Neuronal stem cell (in vitro differentiated cells): ENCODE measurements around the gene TFPT.

ENCODE experiments used
- DNase-seq: peaks from one replicate; pipeline ENCODE4 v3.0.0-alpha.2; 2013; ENCODE audit warnings: low spot score
- H2AFZ ChIP-seq: one replicate; pipeline ENCODE4 v1.6.1; 2013; ENCODE audit warnings: mild to moderate bottlenecking, low read length, inconsistent platforms
- H2AK5ac ChIP-seq: 2 replicates; pipeline ENCODE4 v1.6.1; 2013; ENCODE audit warnings: low read depth, mild to moderate bottlenecking, inconsistent platforms, low read length, moderate library complexity, mixed read lengths
- H2BK120ac ChIP-seq: 2 replicates; pipeline ENCODE4 v1.6.1; 2013; ENCODE audit warnings: low read depth, mild to moderate bottlenecking, inconsistent platforms, low read length, moderate library complexity, mixed read lengths
- H2BK12ac ChIP-seq: one replicate; pipeline ENCODE4 v1.6.1; 2013; ENCODE audit warnings: low read length, inconsistent platforms
- H2BK15ac ChIP-seq: 2 replicates; pipeline ENCODE4 v1.6.1; 2013; ENCODE audit warnings: mild to moderate bottlenecking, low read length, inconsistent platforms, mixed read lengths
- H2BK5ac ChIP-seq: one replicate; pipeline ENCODE4 v1.6.1; 2013; ENCODE audit warnings: inconsistent platforms, mild to moderate bottlenecking, low read length, moderate library complexity
- H3K14ac ChIP-seq: one replicate; pipeline ENCODE4 v1.6.1; 2013; ENCODE audit warnings: low read length, inconsistent platforms
- H3K18ac ChIP-seq: 2 replicates; pipeline ENCODE4 v1.6.1; 2013; ENCODE audit warnings: low read length, inconsistent platforms
- H3K23ac ChIP-seq: 2 replicates; pipeline ENCODE4 v1.6.1; 2013; ENCODE audit warnings: low read depth, mild to moderate bottlenecking, mixed read lengths, low read length, inconsistent platforms; ENCODE audit not compliant: poor library complexity
- H3K27ac ChIP-seq: replicated peaks from 3 replicates; pipeline ENCODE4 v1.5.1; 2013; ENCODE audit warnings: low read length, inconsistent platforms
- H3K27me3 ChIP-seq, 3 experiments: 2 replicates each; pipeline ENCODE4 v1.6.1; 2013; ENCODE audit warnings: low read length in 3 of 3, mild to moderate bottlenecking in 2 of 3, inconsistent platforms in 1 of 3, low read depth in 1 of 3, mixed read lengths in 1 of 3, moderate library complexity in 1 of 3; ENCODE audit not compliant: control insufficient read depth in 3 of 3, insufficient read depth in 3 of 3
- H3K36me3 ChIP-seq, 2 donors: replicated peaks in 1 of 2; 2 replicates each; pipeline ENCODE4 v1.6.1; 2013; ENCODE audit warnings: low read length in 2 of 2; ENCODE audit not compliant: control insufficient read depth in 2 of 2, insufficient read depth in 2 of 2
- H3K4ac ChIP-seq: 2 replicates; pipeline ENCODE4 v1.6.1; 2013; ENCODE audit warnings: inconsistent platforms, mild to moderate bottlenecking, low read length, moderate library complexity
- H3K4me1 ChIP-seq, 2 donors: 1 replicate in 1 of 2; 2 replicates in 1 of 2; pipeline ENCODE4 v1.6.1; 2013; ENCODE audit warnings: low read length in 2 of 2, low read depth in 1 of 2; ENCODE audit not compliant: control insufficient read depth in 2 of 2, insufficient read depth in 1 of 2
- H3K4me2 ChIP-seq: one replicate; pipeline ENCODE4 v1.6.1; 2013; ENCODE audit warnings: mild to moderate bottlenecking, low read length, inconsistent platforms; ENCODE audit not compliant: insufficient read depth, poor library complexity, severe bottlenecking
- H3K4me3 ChIP-seq, 2 donors: 2 replicates each; pipeline ENCODE4 v1.5.1; 2013; ENCODE audit warnings: low read length in 2 of 2, mild to moderate bottlenecking in 2 of 2, inconsistent platforms in 1 of 2, moderate library complexity in 1 of 2
- H3K79me1 ChIP-seq: one replicate; pipeline ENCODE4 v1.6.1; 2013; ENCODE audit warnings: low read depth, mild to moderate bottlenecking, inconsistent platforms, low read length, moderate library complexity
- H3K9ac ChIP-seq: one replicate; pipeline ENCODE4 v1.6.1; 2013; ENCODE audit warnings: mild to moderate bottlenecking, low read depth, low read length, inconsistent platforms; ENCODE audit not compliant: poor library complexity
- H3K9me3 ChIP-seq, 2 donors: replicated peaks in 1 of 2; 2 replicates each; pipeline versions ENCODE3 to v1.6.1; 2013; ENCODE audit warnings: low read length in 2 of 2, mild to moderate bottlenecking in 2 of 2, inconsistent platforms in 1 of 2, low read depth in 1 of 2, mixed read lengths in 1 of 2, moderate library complexity in 1 of 2; ENCODE audit not compliant: control insufficient read depth in 2 of 2, insufficient read depth in 1 of 2
- H4K8ac ChIP-seq: one replicate; pipeline ENCODE4 v1.6.1; 2013; ENCODE audit warnings: low read depth, mild to moderate bottlenecking, inconsistent platforms, low read length, moderate library complexity
- H4K91ac ChIP-seq: one replicate; pipeline ENCODE4 v1.6.1; 2013; ENCODE audit warnings: low read length, low read depth, mild to moderate bottlenecking, inconsistent platforms; ENCODE audit not compliant: poor library complexity
- WGBS, 2 donors: extraction: QIAGEN DNeasy Blood & Tissue Kit; methylation state at CpG; one replicate each; pipeline ENCODE4 v1.1.7; 2013; ENCODE audit warnings: missing lambda C conversion rate in 2 of 2, mixed read lengths in 1 of 2; ENCODE audit not compliant: insufficient read length in 2 of 2, insufficient replicate concordance in 1 of 2; ENCODE audit errors: extremely low coverage in 2 of 2; 5-methylcytosine and 5-hydroxymethylcytosine counted together

Gene TFPT

DNA sequence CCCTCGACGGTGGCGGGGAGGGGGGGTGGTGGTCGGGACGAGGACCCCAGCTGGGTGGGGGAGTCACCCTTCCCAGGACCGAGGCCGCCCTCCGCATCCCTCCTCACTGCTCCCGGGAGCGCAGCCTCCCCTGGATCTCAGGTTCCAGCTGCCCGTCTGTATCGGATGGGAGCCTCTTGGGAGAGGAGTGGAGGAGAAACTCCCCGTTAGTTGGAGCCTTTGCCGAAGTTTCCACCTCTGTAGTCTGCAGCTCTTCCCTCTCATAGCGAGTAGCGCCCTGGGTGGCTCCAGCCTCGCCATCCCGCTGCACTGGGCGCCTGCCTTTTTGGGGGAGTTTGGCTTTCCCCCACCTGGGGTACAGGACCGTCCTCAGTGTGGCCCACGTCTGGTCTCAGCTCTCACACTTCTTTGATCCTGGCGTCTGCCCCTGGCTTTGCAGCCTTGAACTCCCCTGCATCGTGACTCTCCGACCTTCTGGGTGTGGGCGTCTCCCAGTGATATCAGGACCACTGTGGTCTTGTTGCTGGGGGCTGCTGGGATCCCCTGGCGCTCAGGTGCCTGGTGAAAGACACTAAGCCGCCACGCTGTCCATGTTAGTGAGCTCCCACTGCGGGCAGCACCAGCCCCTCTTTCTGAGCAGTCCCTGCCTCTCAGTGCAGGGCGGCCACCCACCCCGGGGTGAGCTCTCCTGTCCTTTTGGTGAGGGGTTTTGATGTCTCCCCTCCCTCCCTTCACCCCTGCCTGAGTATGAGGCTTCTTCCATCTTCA lies 23.2 kb upstream of the TFPT start:
- peak overlapping the region; percentile 98 for H3K23ac ChIP-seq
- no peak overlapping the region for H2AFZ ChIP-seq
- no peak overlapping the region for H3K14ac ChIP-seq
- H3K36me3 ChIP-seq: peaks cover 33 to 50% of the 10 kb centered on the region in 2 donors
- no peak overlapping the region for H4K91ac ChIP-seq
- peak overlapping the region; percentile 84 for H3K4me2 ChIP-seq
- no peak overlapping the region for H2BK15ac ChIP-seq
- no peak overlapping the region for H2BK12ac ChIP-seq
- H3K18ac ChIP-seq: peak overlapping the region; percentile 99
- H4K8ac ChIP-seq: no peak overlapping the region
- H2BK120ac ChIP-seq: peak overlapping the region; percentile 72
- no peak for DNase-seq
- H3K27ac ChIP-seq: no peak overlapping the region
- H2AK5ac ChIP-seq: peak overlapping the region; percentile 95
- peak overlapping the region; percentile 95 for H3K9ac ChIP-seq
- H3K4ac ChIP-seq: no peak overlapping the region
- H3K9me3 ChIP-seq: peaks cover under 1 to 1% of the 10 kb centered on the region in 2 donors
- peak overlapping the region; percentile 96 for H2BK5ac ChIP-seq
- no peaks in the 10 kb centered on the region for H3K27me3 ChIP-seq
- H3K79me1 ChIP-seq: peaks cover 37% of the 10 kb centered on the region
- no CpG with 5 or more reads among the region's 31 CpGs for whole genome bisulfite sequencing, 2 donors
- H3K4me3 ChIP-seq: peak overlapping the region; percentile 68 to 90
- peaks cover 16% of the 10 kb centered on the region in 2 donors for H3K4me1 ChIP-seq

DNA sequence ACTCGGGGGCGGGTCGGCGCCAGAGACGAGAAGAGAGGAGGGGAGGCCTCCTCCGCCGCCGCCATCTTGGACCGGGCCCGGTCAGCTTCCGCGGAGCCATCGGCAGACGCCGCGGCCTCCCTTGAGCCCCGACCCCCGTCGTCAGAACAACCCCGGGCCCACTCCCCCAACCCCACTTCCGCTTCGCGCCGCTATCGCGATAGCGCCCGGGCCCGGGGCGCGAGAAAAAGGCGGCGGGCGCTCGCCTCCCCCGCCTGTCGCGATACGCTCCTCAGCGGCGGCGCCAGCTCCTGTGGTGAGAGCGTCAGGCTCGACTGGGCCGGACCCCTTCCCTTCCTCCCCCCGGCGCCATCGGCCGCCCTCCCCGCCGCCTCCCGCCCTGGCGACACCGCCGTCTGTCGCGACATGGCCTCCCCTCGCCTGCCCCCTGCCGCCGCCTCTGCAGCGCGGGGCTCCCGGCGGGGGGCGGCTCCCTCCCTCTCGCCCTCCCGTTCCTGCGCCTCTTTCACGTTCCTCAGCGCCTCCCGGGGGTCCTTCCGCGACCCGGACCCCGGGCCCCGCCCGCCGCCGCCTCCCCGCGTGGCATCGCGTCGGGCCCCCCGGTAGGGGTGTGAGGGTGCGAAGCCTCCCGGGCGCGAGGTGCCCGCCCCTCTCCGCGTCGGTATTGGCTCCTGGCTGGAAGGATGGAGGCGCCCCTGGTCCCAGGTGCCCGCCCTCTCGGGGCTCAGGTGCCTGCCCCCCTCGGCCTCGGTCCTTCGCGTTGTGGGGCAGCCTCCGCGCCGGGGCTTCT lies 22.4 kb upstream of the TFPT start, which contains the start of gene CNOT3:
CNOT3 (plus strand) TSS at position 64 of the 790 bp plus-strand sequence. CDS start 5,217 bp downstream, outside the sequence.
- no CpG with 5 or more reads among the region's 103 CpGs for WGBS, 2 donors
- Histone ChIP-seq H3K27ac (peak within 1 kb of the TSS; percentile 28), H3K18ac (peak within 1 kb of the TSS; percentile 99), H3K4me2 (peak within 1 kb of the TSS; percentile 84), H2BK120ac (peak within 1 kb of the TSS; percentile 72), H3K14ac (peak within 1 kb of the TSS; percentile 86), H2BK5ac (peak within 1 kb of the TSS; percentile 96), H3K27me3 (no peaks in the 10 kb centered on the region), H2AFZ (peak within 1 kb of the TSS; percentile 78), H4K8ac (no peak within 1 kb of the TSS), H3K9me3 (peaks cover 3% of the 10 kb centered on the region in 2 donors), H2BK15ac (peak within 1 kb of the TSS; percentile 32), H2AK5ac (peak within 1 kb of the TSS; percentile 95), H3K4me3 (peak within 1 kb of the TSS; percentile 68 to 90), H3K4ac (no peak within 1 kb of the TSS), H2BK12ac (no peak within 1 kb of the TSS), H3K23ac (peak within 1 kb of the TSS; percentile 98), H3K4me1 (peaks cover 16% of the 10 kb centered on the region in 2 donors), H3K79me1 (peaks cover 35% of the 10 kb centered on the region), H3K36me3 (peaks cover 25 to 42% of the 10 kb centered on the region in 2 donors), H3K9ac (peak within 1 kb of the TSS; percentile 95), H4K91ac (no peak within 1 kb of the TSS)
- DNase-seq: no peak

DNA sequence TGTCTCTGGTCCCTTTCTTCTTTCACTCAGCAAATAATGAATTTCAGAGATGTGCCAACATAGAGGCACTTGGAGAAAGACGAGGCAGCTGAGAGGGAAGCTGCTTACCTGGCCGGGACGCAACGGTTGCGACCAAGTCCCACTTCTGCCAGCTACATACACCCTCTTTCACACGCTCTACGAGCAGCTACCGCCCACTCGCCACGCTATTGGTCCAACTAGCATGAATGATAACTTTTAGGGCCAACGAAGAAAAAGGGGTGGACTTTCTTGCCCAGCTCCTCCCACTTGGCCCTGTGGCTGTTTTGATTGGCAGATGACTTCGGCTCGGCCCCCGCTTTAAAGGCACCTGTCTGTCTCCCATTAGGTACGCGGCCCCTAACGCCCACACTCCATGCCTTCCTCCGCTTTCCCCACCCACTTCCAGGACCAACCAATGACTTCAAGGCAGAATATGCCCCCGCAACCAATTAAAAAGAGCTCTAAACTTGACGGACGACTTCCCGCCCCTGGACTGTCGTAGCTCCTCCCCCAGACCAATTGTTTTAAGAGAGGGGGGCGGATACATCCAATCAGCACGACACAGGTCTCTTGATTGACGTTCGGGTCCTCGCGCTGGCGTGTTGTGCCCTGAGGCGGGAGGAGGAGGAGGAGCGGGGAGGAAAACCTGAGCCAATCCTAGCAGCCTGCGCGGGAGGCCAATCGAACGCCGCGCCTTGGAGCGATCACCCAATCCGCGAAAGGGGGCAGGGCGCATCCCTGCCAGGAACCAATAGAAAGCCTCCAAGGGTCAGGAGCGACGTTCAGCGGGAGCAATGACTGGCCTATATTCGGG lies 21.6 kb upstream of the TFPT start:
- H3K36me3 ChIP-seq: peaks cover 19 to 38% of the 10 kb centered on the region in 2 donors
- peak overlapping the region; percentile 68 to 81 for H3K4me3 ChIP-seq
- peak overlapping the region; percentile 28 for H3K27ac ChIP-seq
- peak overlapping the region; percentile 74 for H2AFZ ChIP-seq
- H2BK12ac ChIP-seq: no peak overlapping the region
- H3K4ac ChIP-seq: no peak overlapping the region
- H3K23ac ChIP-seq: peak overlapping the region; percentile 98
- peak overlapping the region; percentile 81 for H3K4me2 ChIP-seq
- H3K18ac ChIP-seq: peak overlapping the region; percentile 49
- no peak overlapping the region for H4K91ac ChIP-seq
- no peak overlapping the region for H4K8ac ChIP-seq
- peak overlapping the region; percentile 96 for H2BK5ac ChIP-seq
- no peak overlapping the region for H3K14ac ChIP-seq
- peaks cover 32% of the 10 kb centered on the region for H3K79me1 ChIP-seq
- no CpG with 5 or more reads among the region's 46 CpGs for WGBS, 2 donors
- H3K4me1 ChIP-seq: peaks cover 16% of the 10 kb centered on the region in 2 donors
- peak; percentile 100 for DNase-seq
- no peaks in the 10 kb centered on the region for H3K27me3 ChIP-seq
- H3K9me3 ChIP-seq: peaks cover 3% of the 10 kb centered on the region in 2 donors
- H2BK15ac ChIP-seq: no peak overlapping the region
- H2BK120ac ChIP-seq: no peak overlapping the region
- H2AK5ac ChIP-seq: no peak overlapping the region
- peak overlapping the region; percentile 91 for H3K9ac ChIP-seq
